Activated T-helper 9 cell treated with anti-CD3 and anti-CD28 coated beads, Interleukin-2, amount 50 U/mL, for 16 hours (primary cell): ENCODE data around the gene CAB39L.

Source experiments
- DNase-seq: peaks from one replicate; pipeline ENCODE4 v3.0.0-alpha.2; 2020; ENCODE audit warnings: low read depth

The CAB39L gene

DNA sequence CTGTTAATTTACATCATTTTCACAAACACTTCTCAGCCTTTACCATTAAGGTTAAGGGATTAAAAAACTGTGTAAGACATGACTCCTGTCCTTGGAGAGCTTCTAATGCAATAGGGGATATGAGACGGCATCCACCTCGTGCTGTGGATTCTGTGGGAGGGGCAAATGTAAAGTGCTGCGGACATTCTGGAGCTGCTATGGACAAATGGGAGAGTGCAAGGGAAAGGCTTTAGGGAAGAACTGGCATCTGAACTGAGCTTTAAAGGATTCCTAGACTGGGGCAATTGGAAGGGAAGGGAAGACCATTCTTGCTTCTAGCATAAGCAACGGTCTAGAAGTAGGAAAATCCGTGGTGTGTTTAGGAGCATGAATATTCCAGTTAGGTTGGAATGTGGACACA, 164.8 kb downstream of the CAB39L start:
- DNase-seq: no peak

DNA sequence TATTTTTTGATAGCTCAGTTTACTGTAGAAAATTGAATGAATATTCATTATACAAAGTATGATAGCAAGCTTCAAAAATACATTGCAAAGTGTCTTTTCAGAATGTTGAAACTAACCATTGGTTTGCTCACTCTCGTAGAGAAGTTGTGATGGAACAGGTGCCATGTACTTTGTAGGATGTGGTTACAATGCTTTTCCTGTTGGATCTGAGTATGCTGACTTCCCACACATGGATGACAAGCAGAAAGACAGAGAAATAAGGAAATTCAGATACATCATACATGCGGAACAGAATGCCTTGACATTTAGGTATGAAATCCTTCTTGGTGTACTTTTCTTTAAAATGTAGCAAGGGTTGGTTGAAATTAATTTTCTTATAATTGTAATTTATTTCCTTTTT, 165.7 kb downstream of the CAB39L start:
- no peak for DNase-seq

DNA sequence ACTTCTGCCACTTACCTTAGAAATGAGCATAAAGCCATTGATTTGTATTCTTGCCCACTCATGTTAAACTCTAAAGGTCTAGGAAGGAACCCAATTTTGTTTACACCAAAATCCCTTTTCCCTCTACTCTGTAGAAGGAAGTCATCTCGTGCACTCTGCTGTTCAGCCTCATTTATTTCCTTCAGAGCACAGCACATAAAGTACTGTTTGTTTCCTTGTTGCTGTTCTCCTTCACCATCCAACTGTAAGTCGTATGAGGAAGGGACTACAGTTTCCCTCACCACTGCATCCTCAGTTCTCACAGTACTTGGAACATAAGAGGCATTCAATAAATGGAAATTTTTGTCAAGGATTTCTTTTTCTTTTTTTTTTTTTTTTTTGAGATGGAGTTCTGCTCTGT, 171.6 kb downstream of the CAB39L start:
- no peak for DNase-seq

DNA sequence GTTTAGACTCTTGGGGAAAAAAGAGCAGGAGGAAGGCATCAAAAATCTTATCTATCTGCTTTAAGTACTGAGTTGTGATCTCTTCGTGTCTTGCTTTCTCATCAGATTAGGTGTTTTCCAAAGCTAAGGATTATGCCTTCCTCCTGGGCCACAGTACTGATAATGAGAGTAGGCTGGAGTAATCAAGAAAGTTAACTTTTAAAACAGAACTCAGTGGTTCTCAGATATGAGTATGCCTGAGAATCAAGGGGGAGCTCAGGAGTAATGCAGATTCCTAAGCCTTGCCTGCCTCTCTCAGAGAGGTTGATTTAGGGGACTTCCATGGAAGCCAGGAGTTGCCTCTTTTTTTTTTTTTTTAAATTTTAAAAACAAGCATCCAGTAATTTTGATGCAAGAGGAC, 172.6 kb downstream of the CAB39L start:
- DNase-seq: no peak

DNA sequence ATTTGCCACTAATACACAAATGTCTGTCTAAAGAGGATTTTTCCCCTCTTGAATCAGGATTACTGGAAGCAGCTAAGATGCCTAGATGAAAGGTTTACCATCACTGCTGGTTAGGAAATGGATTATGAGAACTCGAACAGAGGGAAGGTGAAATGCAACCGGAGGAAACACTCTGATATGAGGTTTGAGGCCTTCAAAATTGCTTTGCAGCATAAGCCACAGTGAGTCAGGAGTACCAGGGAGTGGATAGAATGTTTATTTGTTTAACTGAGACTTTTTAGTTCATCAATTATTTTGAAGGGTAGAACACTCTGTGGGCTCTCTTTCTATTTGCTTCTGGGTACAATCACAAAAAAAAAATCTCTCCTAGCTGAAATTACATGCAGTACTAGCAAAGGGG, 178.0 kb downstream of the CAB39L start:
- no peak for DNase-seq

DNA sequence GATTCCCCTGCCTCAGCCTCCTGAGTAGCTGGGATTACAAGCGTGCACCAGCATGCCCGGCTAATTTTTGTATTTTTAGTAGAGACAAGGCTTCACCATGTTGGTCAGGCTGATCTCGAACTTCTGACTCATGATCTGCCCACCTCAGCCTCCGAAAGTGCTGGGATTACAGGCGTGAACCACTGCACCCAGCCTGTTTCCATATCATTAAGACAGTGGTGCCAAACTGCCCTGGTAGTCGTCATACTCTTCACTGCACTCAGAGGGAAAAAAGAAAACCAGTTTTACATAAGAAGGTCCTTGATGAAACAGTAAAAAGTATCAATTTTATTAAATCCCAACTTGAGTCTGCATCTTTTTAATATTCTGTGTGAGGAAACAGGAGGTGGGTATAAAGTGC, 181.2 kb downstream of the CAB39L start:
- no peak for DNase-seq

DNA sequence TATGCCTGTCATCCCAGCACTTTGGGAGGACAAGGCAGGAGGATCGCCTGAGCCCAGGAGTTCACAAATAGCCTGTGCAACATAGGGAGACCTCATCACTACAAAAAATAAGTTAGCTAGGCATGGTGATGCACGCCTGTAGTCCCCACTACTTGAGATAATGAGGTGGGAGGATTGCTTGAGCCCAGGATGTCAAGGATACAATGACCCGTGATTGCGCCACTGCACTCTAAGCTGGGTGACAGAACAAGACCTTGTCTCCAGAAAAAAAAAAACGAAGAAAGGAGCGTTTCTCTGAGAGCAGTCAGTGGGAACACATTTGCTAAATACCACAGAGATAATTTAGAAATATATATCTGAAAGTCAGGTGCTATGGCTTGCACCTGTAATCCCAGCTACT, 184.3 kb downstream of the CAB39L start:
- DNase-seq: no peak
